Neural cell (in vitro differentiated cells): ENCODE data around the gene PPP1CA. TPM values are rescaled to one million over a fixed set of nuclear protein-coding genes. Genes with fewer than 3 reads are reported as not detected.
"Not testable (repeated sequence)": the region's sequence is repeated elsewhere in the genome, so short reads cannot be mapped to it uniquely, and the experiment has no call there.

Experiments
- H2AFZ ChIP-seq: fragments of 200-600, 300-800 bp; sonication (generic), shearing (Covaris generic); 2 replicates; pipeline ENCODE4 v1.6.0; 2014; ENCODE audit warnings: low read depth, mild to moderate bottlenecking, antibody characterized with exemption, low read length, moderate library complexity
- H3F3A ChIP-seq: fragments of 200-600 bp; shearing (Covaris generic); 2 replicates; pipeline ENCODE4 v1.6.1; 2016; ENCODE audit warnings: mild to moderate bottlenecking, moderate library complexity, mixed read lengths, antibody characterized with exemption, low read length; ENCODE audit not compliant: insufficient read depth, poor library complexity, severe bottlenecking
- H3K27ac ChIP-seq: fragments of 200-600, 300-800 bp; sonication (generic), shearing (Covaris generic); 2 replicates; pipeline ENCODE4 v1.5.1; 2014; ENCODE audit warnings: mild to moderate bottlenecking, low read length, moderate library complexity
- H3K27me3 ChIP-seq: fragments of 300-800, 200-600 bp; sonication (generic), shearing (Covaris generic); 2 replicates; pipeline ENCODE4 v1.6.0; 2014; ENCODE audit warnings: mild to moderate bottlenecking, low read depth, low read length, moderate library complexity; ENCODE audit not compliant: insufficient read depth
- H3K36me3 ChIP-seq: fragments of 300-800, 200-600 bp; sonication (generic), shearing (Covaris generic); 2 replicates; pipeline ENCODE4 v1.5.1; 2014; ENCODE audit warnings: mild to moderate bottlenecking, antibody characterized with exemption, low read length, moderate library complexity; ENCODE audit not compliant: insufficient read depth
- H3K4me2 ChIP-seq: fragments of 300-800, 200-600 bp; sonication (generic), shearing (Covaris generic); 2 replicates; pipeline ENCODE4 v1.6.0; 2014; ENCODE audit warnings: mild to moderate bottlenecking, low read length
- H3K4me3 ChIP-seq: fragments of 300-800, 200-600 bp; sonication (generic), shearing (Covaris generic); 2 replicates; pipeline ENCODE4 v1.5.1; 2014; ENCODE audit warnings: mild to moderate bottlenecking, low read length, moderate library complexity
- H3K79me2 ChIP-seq: fragments of 200-600 bp; shearing (Covaris generic); replicated peaks from 2 replicates; pipeline ENCODE4 v1.6.0; 2014; ENCODE audit warnings: mild to moderate bottlenecking, low read length, moderate library complexity; ENCODE audit not compliant: insufficient read depth
- H3K9ac ChIP-seq: fragments of 300-800, 200-600 bp; sonication (generic), shearing (Covaris generic); 2 replicates; pipeline ENCODE4 v1.6.1; 2016; ENCODE audit warnings: mild to moderate bottlenecking, low read length, mixed read lengths
- H3K9me2 ChIP-seq: fragments of 200-600 bp; shearing (Covaris generic); 2 replicates; pipeline ENCODE4 v1.6.1; 2016; ENCODE audit warnings: mild to moderate bottlenecking, low read length, mixed read lengths; ENCODE audit not compliant: insufficient read depth
- H3K9me3 ChIP-seq: fragments of 200-600, 300-800 bp; sonication (generic), shearing (Covaris generic); 2 replicates; pipeline ENCODE4 v1.6.1; 2016; ENCODE audit warnings: mild to moderate bottlenecking, mixed run types, low read length, moderate library complexity, mixed read lengths
- H4K20me1 ChIP-seq: fragments of 200-600 bp; shearing (Covaris generic); 2 replicates; pipeline ENCODE4 v1.6.1; 2016; ENCODE audit warnings: mild to moderate bottlenecking, mixed run types; ENCODE audit not compliant: insufficient read depth
- EP300 ChIP-seq: fragments of 450-650 bp; conservative IDR thresholded peaks from 2 replicates; pipeline ENCODE4 v1.6.1; 2014; ENCODE audit warnings: antibody characterized with exemption, mild to moderate bottlenecking, moderate library complexity; ENCODE audit not compliant: poor library complexity, severe bottlenecking
- EZH2 ChIP-seq: fragments of 200-600, 300-800 bp; shearing (Covaris generic), sonication (generic); IDR thresholded peaks from 2 replicates; pipeline ENCODE4 v1.6.1; 2014; ENCODE audit warnings: antibody characterized with exemption, low read length, borderline replicate concordance, mild to moderate bottlenecking; ENCODE audit not compliant: insufficient read depth, poor library complexity, severe bottlenecking
- MXI1 ChIP-seq: fragments of 450-650 bp; conservative IDR thresholded peaks from 2 replicates; pipeline ENCODE4 v1.6.1; 2014; ENCODE audit warnings: antibody characterized with exemption, mild to moderate bottlenecking; ENCODE audit not compliant: poor library complexity, severe bottlenecking
- POLR2AphosphoS5 ChIP-seq: IDR thresholded peaks from 2 replicates; pipeline ENCODE4 v1.6.1; 2012
- RAD21 ChIP-seq: fragments of 450-650 bp; conservative IDR thresholded peaks from 2 replicates; pipeline ENCODE4 v1.6.1; 2014; ENCODE audit warnings: antibody characterized with exemption, mild to moderate bottlenecking, moderate library complexity
- SMC3 ChIP-seq: fragments of 450-650 bp; conservative IDR thresholded peaks from 2 replicates; pipeline ENCODE4 v1.6.1; 2014; ENCODE audit warnings: antibody characterized with exemption, mild to moderate bottlenecking, moderate library complexity; ENCODE audit not compliant: poor library complexity
- TAF1 ChIP-seq: IDR thresholded peaks from 2 replicates; pipeline ENCODE4 v1.6.1; 2012; ENCODE audit warnings: low read depth
- polyA plus RNA-seq: library from polyadenylated mRNA; depleted of rRNA; stranded (reverse); fragments of >200 nt; gene quantifications from 2 replicates; pipeline ENCODE4 v1.2.3, GENCODE V29; 2014
- TF ChIP-seq, protein P1 (sequence below): fragments of 450-650 bp; IDR thresholded peaks from 2 replicates; pipeline ENCODE4 v1.5.1; 2014; ENCODE audit warnings: antibody characterized with exemption, mild to moderate bottlenecking, moderate library complexity; ENCODE audit not compliant: poor library complexity, severe bottlenecking
- TF ChIP-seq, protein P2 (sequence below): IDR thresholded peaks from 2 replicates; pipeline ENCODE4 v1.6.1; 2012; ENCODE audit warnings: borderline replicate concordance

Gene PPP1CA
- polyA plus RNA-seq, 1 donor from 2014 or later: 106 TPM

DNA sequence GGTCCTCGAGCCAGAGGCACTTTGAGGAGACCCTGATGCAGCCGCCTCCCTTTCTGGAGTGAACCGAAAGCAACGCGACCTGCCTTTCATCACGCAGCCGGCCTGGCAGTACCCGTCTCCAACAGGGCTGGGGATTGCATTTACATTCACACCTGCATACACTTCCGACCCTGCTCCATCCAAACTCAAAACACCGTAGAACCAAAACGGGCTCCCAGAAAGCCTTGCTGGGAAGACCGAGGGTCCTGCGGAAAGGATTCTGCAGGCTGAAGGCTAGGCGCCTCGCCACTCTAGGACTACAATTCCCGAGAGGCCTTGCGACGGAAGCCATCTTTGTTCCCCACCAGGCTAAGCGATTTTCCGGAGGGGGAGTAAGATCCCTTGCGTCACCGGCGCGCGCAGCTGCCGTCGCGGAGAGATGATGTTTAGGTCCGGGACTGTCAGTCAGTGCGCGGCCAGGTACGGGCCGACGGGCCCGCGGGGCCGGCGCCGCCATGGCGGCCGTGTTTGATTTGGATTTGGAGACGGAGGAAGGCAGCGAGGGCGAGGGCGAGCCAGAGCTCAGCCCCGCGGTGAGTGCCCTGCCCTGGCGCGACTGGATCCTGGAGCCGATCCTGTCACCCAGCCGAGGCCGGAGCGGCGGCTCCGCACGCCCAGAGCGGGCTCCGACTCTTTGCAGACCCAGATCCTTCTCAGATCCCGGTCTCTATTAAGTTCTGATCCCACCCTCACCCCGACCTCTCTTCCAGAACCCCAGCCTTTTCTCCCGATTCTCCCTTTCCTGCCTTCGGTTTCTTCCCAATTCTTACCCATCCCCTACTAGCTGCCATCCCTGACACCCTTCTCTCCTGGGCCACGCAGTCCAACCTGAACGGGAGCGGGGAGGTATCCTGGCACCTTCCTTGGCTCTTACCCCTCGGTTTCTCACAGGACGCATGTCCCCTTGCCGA is 26.7 kb upstream of the PPP1CA start, which contains the start of gene RPS6KB2:
Gene RPS6KB2, plus strand, starts transcription at position 443 of the 950 bp plus-strand sequence. Its CDS starts 52 bp downstream, at position 495.
- peak within 1 kb of the TSS; percentile 84 for H3K27ac ChIP-seq
- peaks cover 9% of the 10 kb centered on the region for H3K79me2 ChIP-seq
- H3K9me3 ChIP-seq: no peaks in the 10 kb centered on the region
- H4K20me1 ChIP-seq: no peaks in the 10 kb centered on the region
- no peaks in the 10 kb centered on the region for H3K36me3 ChIP-seq
- H3K9ac ChIP-seq: peak within 1 kb of the TSS; percentile 97
- peak within 1 kb of the TSS; percentile 98 for H3K4me3 ChIP-seq
- no peaks in the 10 kb centered on the region for H3F3A ChIP-seq
- peak within 1 kb of the TSS; percentile 100 for H3K4me2 ChIP-seq
- H2AFZ ChIP-seq: peak within 1 kb of the TSS; percentile 91
- H3K27me3 ChIP-seq: no peaks in the 10 kb centered on the region
- no peak for TF ChIP-seq EZH2
- peak; percentile 72 for TF ChIP-seq TAF1
- TF ChIP-seq SMC3: no peak
- TF ChIP-seq, protein P1, sequence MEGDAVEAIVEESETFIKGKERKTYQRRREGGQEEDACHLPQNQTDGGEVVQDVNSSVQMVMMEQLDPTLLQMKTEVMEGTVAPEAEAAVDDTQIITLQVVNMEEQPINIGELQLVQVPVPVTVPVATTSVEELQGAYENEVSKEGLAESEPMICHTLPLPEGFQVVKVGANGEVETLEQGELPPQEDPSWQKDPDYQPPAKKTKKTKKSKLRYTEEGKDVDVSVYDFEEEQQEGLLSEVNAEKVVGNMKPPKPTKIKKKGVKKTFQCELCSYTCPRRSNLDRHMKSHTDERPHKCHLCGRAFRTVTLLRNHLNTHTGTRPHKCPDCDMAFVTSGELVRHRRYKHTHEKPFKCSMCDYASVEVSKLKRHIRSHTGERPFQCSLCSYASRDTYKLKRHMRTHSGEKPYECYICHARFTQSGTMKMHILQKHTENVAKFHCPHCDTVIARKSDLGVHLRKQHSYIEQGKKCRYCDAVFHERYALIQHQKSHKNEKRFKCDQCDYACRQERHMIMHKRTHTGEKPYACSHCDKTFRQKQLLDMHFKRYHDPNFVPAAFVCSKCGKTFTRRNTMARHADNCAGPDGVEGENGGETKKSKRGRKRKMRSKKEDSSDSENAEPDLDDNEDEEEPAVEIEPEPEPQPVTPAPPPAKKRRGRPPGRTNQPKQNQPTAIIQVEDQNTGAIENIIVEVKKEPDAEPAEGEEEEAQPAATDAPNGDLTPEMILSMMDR: no peak
- TF ChIP-seq POLR2AphosphoS5: peak; percentile 92
- TF ChIP-seq, protein P2, sequence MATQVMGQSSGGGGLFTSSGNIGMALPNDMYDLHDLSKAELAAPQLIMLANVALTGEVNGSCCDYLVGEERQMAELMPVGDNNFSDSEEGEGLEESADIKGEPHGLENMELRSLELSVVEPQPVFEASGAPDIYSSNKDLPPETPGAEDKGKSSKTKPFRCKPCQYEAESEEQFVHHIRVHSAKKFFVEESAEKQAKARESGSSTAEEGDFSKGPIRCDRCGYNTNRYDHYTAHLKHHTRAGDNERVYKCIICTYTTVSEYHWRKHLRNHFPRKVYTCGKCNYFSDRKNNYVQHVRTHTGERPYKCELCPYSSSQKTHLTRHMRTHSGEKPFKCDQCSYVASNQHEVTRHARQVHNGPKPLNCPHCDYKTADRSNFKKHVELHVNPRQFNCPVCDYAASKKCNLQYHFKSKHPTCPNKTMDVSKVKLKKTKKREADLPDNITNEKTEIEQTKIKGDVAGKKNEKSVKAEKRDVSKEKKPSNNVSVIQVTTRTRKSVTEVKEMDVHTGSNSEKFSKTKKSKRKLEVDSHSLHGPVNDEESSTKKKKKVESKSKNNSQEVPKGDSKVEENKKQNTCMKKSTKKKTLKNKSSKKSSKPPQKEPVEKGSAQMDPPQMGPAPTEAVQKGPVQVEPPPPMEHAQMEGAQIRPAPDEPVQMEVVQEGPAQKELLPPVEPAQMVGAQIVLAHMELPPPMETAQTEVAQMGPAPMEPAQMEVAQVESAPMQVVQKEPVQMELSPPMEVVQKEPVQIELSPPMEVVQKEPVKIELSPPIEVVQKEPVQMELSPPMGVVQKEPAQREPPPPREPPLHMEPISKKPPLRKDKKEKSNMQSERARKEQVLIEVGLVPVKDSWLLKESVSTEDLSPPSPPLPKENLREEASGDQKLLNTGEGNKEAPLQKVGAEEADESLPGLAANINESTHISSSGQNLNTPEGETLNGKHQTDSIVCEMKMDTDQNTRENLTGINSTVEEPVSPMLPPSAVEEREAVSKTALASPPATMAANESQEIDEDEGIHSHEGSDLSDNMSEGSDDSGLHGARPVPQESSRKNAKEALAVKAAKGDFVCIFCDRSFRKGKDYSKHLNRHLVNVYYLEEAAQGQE: peak; percentile 60
- TF ChIP-seq EP300: peak; percentile 75
- peak; percentile 81 for TF ChIP-seq MXI1
- TF ChIP-seq RAD21: peak; percentile 30
- no peaks in the 10 kb centered on the region for H3K9me2 ChIP-seq

DNA sequence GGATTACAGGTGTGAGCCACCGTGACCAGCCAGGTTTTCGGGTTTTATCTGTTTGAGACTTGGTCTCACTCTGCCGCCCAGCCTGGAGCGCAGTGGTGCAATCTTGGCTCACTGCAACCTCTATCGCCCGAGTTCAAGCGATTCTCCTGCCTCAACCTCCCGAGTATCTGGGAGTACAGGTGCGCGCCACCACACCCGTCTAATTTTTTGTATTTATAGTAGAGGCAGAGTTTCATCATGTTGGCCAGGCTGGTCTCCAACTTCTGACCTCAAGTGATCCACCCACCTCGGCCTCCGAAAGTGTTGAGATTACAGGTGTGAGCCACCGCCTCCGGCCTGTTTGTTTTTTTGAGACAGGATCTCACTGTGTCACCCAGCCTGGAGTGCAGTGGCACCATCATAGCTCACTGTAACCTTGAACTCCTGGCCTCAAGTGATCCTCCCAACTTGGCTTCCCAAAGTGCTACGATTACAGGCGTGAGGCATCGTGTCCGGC is 25.8 kb upstream of the PPP1CA start:
- H3F3A ChIP-seq, H4K20me1 ChIP-seq, H3K27me3 ChIP-seq, H3K9me3 ChIP-seq, H3K4me2 ChIP-seq, H3K79me2 ChIP-seq, H3K9me2 ChIP-seq, H3K36me3 ChIP-seq: not testable (repeated sequence)
- Histone ChIP-seq H3K4me3 (peak overlapping the region; percentile 98), H2AFZ (peak overlapping the region; percentile 91), H3K9ac (peak overlapping the region; percentile 97), H3K27ac (peak overlapping the region; percentile 84)
